Hepatic stellate cell (primary cell): ENCODE measurements around the gene SLC26A9.

Source experiments
- DNase-seq: peaks from one replicate; pipeline ENCODE4 v3.0.0; 2011; ENCODE audit warnings: low spot score

The SLC26A9 gene

GRCh38 chr1:205972491-205973168 is 29.4 kb upstream of the SLC26A9 start:
- no peak for DNase-seq

GRCh38 chr1:205972081-205972480 is 28.8 kb upstream of the SLC26A9 start:
- no peak for DNase-seq

GRCh38 chr1:205971082-205971481 is 27.8 kb upstream of the SLC26A9 start:
- DNase-seq, result no peak

- no peak for DNase-seq
Measured at GRCh38 chr1:205970486-205970885, 27.2 kb upstream of the SLC26A9 start.

- DNase-seq, result no peak
Measured at GRCh38 chr1:205969229-205969628, 26.0 kb upstream of the SLC26A9 start.

GRCh38 chr1:205967554-205968335 is 24.5 kb upstream of the SLC26A9 start:
- no peak for DNase-seq

- DNase-seq, result no peak
Measured at GRCh38 chr1:205965036-205965884, 22.0 kb upstream of the SLC26A9 start.

GRCh38 chr1:205963352-205964155 is 20.3 kb upstream of the SLC26A9 start:
- no peak for DNase-seq

GRCh38 chr1:205962821-205963221 is 19.6 kb upstream of the SLC26A9 start:
- no peak for DNase-seq

GRCh38 chr1:205961991-205962820 is 18.9 kb upstream of the SLC26A9 start:
- DNase-seq, result no peak

- no peak for DNase-seq
Measured at GRCh38 chr1:205961405-205961804, 18.1 kb upstream of the SLC26A9 start.

- no peak for DNase-seq
Measured at GRCh38 chr1:205959789-205960188, 16.5 kb upstream of the SLC26A9 start.

- no peak for DNase-seq
Measured at GRCh38 chr1:205955499-205955898, 12.2 kb upstream of the SLC26A9 start.

GRCh38 chr1:205954819-205955404 is 11.7 kb upstream of the SLC26A9 start:
- no peak for DNase-seq

GRCh38 chr1:205951746-205952145 is 8.5 kb upstream of the SLC26A9 start:
- no peak for DNase-seq

GRCh38 chr1:205950826-205951549 is 7.7 kb upstream of the SLC26A9 start:
- DNase-seq, result peak; percentile 37

GRCh38 chr1:205950280-205950679 is 7.0 kb upstream of the SLC26A9 start:
- no peak for DNase-seq

GRCh38 chr1:205949753-205950152 is 6.5 kb upstream of the SLC26A9 start:
- DNase-seq, result no peak

GRCh38 chr1:205948886-205949285 is 5.6 kb upstream of the SLC26A9 start:
- DNase-seq, result no peak

- DNase-seq, result no peak
Measured at GRCh38 chr1:205948039-205948438, 4.8 kb upstream of the SLC26A9 start.
